MCF 10A (cell line): ENCODE results near the gene SPECC1L. TPM values are rescaled to one million over a fixed set of nuclear protein-coding genes. Genes with fewer than 3 reads are reported as not detected.
"Not testable (repeated sequence)": the region's sequence is repeated elsewhere in the genome, so short reads cannot be mapped to it uniquely, and the experiment has no call there.

ENCODE experiments used
- BruUV-seq: library from RNA; stranded (reverse); fragments of 400-500 nt; replicated peaks from 2 replicates; lab custom pipeline; 2021; lab: Mats Ljungman, UMichigan
- CTCF ChIA-PET: fragments of 300-600 bp; sonication (Branson Sonifier 250); formaldehyde crosslinking; extraction: SDS; loops from one replicate; lab custom pipeline; 2021; ENCODE audit warnings: antibody characterized with exemption, inconsistent platforms; lab: Yijun Ruan, JAX
- POLR2A ChIA-PET: fragments of 300-600, 350-650 bp; sonication (Branson Sonifier 250); formaldehyde crosslinking; extraction: SDS; loops from one replicate; lab custom pipeline; 2020; ENCODE audit warnings: antibody characterized with exemption, inconsistent platforms; lab: Yijun Ruan, JAX
- DNase-seq: peaks from one replicate; pipeline ENCODE4 v3.0.0-alpha.2; 2018; ENCODE audit not compliant: unreplicated experiment
- H3K27ac Mint-ChIP-seq: one replicate; pipeline ENCODE4 v1.8.0; 2022; ENCODE audit warnings: mild to moderate bottlenecking, low read depth, mixed read lengths; ENCODE audit not compliant: unreplicated experiment
- H3K27me3 Mint-ChIP-seq: one replicate; pipeline ENCODE4 v1.8.0; 2022; ENCODE audit warnings: mixed read lengths; ENCODE audit not compliant: insufficient read depth, unreplicated experiment
- H3K36me3 Mint-ChIP-seq: one replicate; pipeline ENCODE4 v1.8.0; 2022; ENCODE audit warnings: mild to moderate bottlenecking, moderate library complexity, mixed read lengths; ENCODE audit not compliant: insufficient read depth, unreplicated experiment
- H3K4me1 Mint-ChIP-seq: one replicate; pipeline ENCODE4 v1.8.0; 2022; ENCODE audit warnings: mixed read lengths; ENCODE audit not compliant: insufficient read depth, unreplicated experiment
- H3K4me3 Mint-ChIP-seq: one replicate; pipeline ENCODE4 v1.8.0; 2022; ENCODE audit warnings: mild to moderate bottlenecking, moderate library complexity, mixed read lengths; ENCODE audit not compliant: unreplicated experiment
- H3K9me3 Mint-ChIP-seq: one replicate; pipeline ENCODE4 v1.8.0; 2022; ENCODE audit warnings: mixed read lengths; ENCODE audit not compliant: unreplicated experiment
- CTCF ChIP-seq: fragments of 200-600 bp; IDR thresholded peaks from one replicate; pipeline ENCODE4 v1.8.0; 2022; ENCODE audit warnings: antibody characterized with exemption, mild to moderate bottlenecking; ENCODE audit not compliant: unreplicated experiment
- intact Hi-C: fragments of 100-400 bp; cut with micrococcal nuclease; formaldehyde crosslinking; loops from 2 replicates; pipeline ENCODE4 v1.14.1; 2022
- total RNA-seq: library from RNA; stranded (reverse); gene quantifications from 2 replicates; pipeline ENCODE4 v1.2.3, GENCODE V29; 2022

The SPECC1L gene
- total RNA-seq, 1 experiment from 2014 or later, result 60.4 TPM

DNA sequence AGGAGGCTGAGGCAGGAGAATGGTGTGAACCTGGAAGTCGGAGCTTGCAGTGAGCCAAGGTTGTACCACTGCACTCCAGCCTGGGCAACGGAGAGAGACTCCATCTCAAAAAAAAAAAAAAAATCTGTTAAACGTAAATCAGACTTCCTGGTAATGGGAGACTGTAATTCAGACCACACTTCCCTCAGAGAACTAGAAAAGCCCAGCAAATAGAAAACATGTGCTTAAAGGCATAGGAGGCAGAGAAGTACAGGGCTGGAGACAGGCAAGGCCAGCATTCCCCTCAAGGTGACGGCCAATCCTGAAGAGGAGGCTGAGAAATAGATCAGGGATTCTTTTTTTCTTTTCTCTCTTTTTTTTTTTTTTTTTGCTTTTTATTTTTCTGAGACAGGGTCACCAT, 34.0 kb upstream of the SPECC1L start:
- no peaks in the 10 kb centered on the region for H3K9me3 Mint-ChIP-seq
- no TSS peak for BruUV-seq
- DNase-seq, result no peak
- no peak overlapping the region for H3K4me3 Mint-ChIP-seq
- POLR2A ChIA-PET, result no interaction called here
- TF ChIP-seq CTCF, result no peak
- no peaks in the 10 kb centered on the region for H3K4me1 Mint-ChIP-seq
- intact Hi-C loops, result no loop called here
- H3K27ac Mint-ChIP-seq, result no peak overlapping the region
- H3K27me3 Mint-ChIP-seq, result no peaks in the 10 kb centered on the region
- CTCF ChIA-PET, result no interaction called here
- H3K36me3 Mint-ChIP-seq, result peaks cover 7% of the 10 kb centered on the region

GRCh38 chr22:24238101-24238694, 32.4 kb upstream of the SPECC1L start:
- DNase-seq, result peak; percentile 59

DNA sequence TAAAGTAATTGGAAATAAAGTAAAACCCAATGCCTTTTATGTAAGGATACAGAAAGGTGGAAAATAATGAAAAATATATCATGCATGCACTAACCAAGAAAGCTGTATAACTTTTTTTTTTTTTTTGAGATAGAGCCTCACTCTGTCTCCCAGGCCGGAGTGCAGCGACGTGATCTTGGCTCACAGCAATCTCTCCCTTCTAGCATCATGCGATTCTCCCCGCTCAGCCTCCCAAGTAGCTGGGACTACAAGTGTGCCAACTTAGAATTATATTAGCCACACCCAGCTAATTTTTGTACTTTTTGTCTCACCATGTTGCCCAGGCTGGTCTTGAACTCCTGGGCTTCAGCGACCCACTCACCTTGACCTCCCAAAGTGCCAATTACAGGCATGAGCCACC, 30.2 kb upstream of the SPECC1L start:
- Mint-ChIP-seq H3K27me3 (no peaks in the 10 kb centered on the region), H3K4me1 (peaks cover 25% of the 10 kb centered on the region), H3K9me3 (no peaks in the 10 kb centered on the region), H3K4me3 (no peak overlapping the region), H3K27ac (no peak overlapping the region), H3K36me3 (peaks cover 7% of the 10 kb centered on the region)
- DNase-seq, result no peak
- intact Hi-C loops, result loop anchor here (10.0 kb wide), 1 partner anchor 256 kb away; the partner anchor contains the start of gene GSTT2
- ChIA-PET POLR2A (interaction anchor here (0.7 to 0.8 kb wide), 2 partner anchors 16 to 50 kb away, joined by 3 to 4 read pairs; no protein-coding TSS in a partner anchor), CTCF (interaction anchor here (0.6 to 1.4 kb wide), 2 partner anchors 50 to 1089 kb away, joined by 3 to 6 read pairs; no protein-coding TSS in a partner anchor)
- no peak for TF ChIP-seq CTCF
- no TSS peak for BruUV-seq

More at GRCh38 chr22:24238101-24238694, 32.4 kb upstream of the SPECC1L start:
- CTCF ChIA-PET, result interaction anchor here (0.6 kb wide), 1 partner anchor 494 kb away, joined by 4 read pairs; no protein-coding TSS in a partner anchor
- H3K9me3 Mint-ChIP-seq, intact Hi-C loops, H3K27ac Mint-ChIP-seq, H3K4me3 Mint-ChIP-seq, POLR2A ChIA-PET, H3K36me3 Mint-ChIP-seq, H3K4me1 Mint-ChIP-seq, BruUV-seq, H3K27me3 Mint-ChIP-seq: not testable (repeated sequence)

GRCh38 chr22:24240985-24241692, 29.5 kb upstream of the SPECC1L start:
- BruUV-seq, H3K4me3 Mint-ChIP-seq, H3K27me3 Mint-ChIP-seq, H3K9me3 Mint-ChIP-seq, DNase-seq, H3K27ac Mint-ChIP-seq, H3K36me3 Mint-ChIP-seq: not testable (repeated sequence)
- H3K4me1 Mint-ChIP-seq, result peaks cover 28% of the 10 kb centered on the region
- intact Hi-C loops, result loop anchor here (10.0 kb wide), 1 partner anchor 256 kb away; the partner anchor contains the start of gene GSTT2
- ChIA-PET CTCF (interaction anchor here (0.6 to 1.4 kb wide), 2 partner anchors 51 to 150 kb away, joined by 3 to 6 read pairs; no protein-coding TSS in a partner anchor), POLR2A (interaction anchor here (0.7 kb wide), 1 partner anchor 16 kb away, joined by 4 read pairs; no protein-coding TSS in a partner anchor)

- H3K4me1 Mint-ChIP-seq, result peaks cover 33% of the 10 kb centered on the region
- intact Hi-C loops, result loop anchor here (10.0 kb wide), 1 partner anchor 259 kb away; the partner anchor contains the start of gene GSTT2
- peak; percentile 81 for DNase-seq
- CTCF ChIA-PET, H3K27ac Mint-ChIP-seq, POLR2A ChIA-PET, BruUV-seq, H3K36me3 Mint-ChIP-seq, H3K9me3 Mint-ChIP-seq, H3K27me3 Mint-ChIP-seq: not testable (repeated sequence)
- H3K4me3 Mint-ChIP-seq, result peak overlapping the region; percentile 64
Measured at GRCh38 chr22:24243417-24243816, 27.2 kb upstream of the SPECC1L start.
